ENCODE measurements around the gene RPTOR. TPM values are rescaled to one million over a fixed set of nuclear protein-coding genes. Genes with fewer than 3 reads are reported as not detected.

The RPTOR gene
- polyA plus RNA-seq, 1 of the 3 experiments (the other 2 are of a cell fraction), result 14.9 TPM

DNA sequence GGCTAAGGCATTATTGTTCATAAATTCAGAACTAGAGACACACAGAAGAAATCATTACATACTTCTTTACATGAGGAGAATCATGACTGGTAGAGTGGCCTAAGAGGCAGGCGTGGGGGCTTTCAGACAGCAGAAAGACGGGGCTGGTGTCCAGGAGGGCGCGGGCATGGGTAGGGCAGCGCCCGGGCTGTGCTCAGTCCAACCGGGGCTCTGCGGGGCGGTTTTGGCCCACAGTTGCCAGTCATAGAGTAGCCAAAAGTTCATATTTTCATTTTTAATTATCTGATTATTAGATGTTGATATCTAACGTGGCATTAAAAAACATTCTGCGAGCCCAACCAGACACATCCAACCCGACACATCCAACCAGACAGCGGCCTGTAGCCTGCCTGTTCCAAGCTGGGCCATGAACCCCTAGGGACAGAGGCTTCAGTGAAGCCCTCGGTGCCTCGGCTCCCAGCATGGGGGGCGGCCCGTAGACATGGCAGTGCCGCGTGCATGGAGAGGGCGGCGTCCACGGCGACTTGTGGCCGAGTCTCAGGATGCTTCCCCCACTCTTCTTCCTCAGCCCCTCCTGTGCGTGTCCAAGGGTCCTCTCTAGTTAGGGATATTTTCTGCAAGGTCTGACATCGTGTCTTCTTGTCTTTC, 284.7 kb downstream of the RPTOR start:
- Histone ChIP-seq H3K9me3 (no peaks in the 10 kb centered on the region), H4K20me1 (ENCODE audit: insufficient read depth) (no peaks in the 10 kb centered on the region), H2AFZ (ENCODE audit: low read depth) (no peak overlapping the region), H3K27ac (ENCODE audit: low read depth in 2 of 2, low read length in 1 of 2) (no peak overlapping the region), H3K4me2 (no peak overlapping the region), H3K36me3 (replicated peaks in 1 of 2; ENCODE audit: control insufficient read depth in 1 of 2, insufficient read depth in 2 of 2, low read length in 1 of 2) (peaks cover 4 to 14% of the 10 kb centered on the region in 2 experiments), H3K9me2 (no peaks in the 10 kb centered on the region), H3K27me3 (ENCODE audit: insufficient read depth) (no peaks in the 10 kb centered on the region), H3F3A (replicated peaks; ENCODE audit: insufficient read depth) (peaks cover 21% of the 10 kb centered on the region), H3K9ac (no peak overlapping the region), H3K4me3 (ENCODE audit: low read depth in 2 of 2, low read length in 1 of 2) (no peak overlapping the region), H3K79me2 (ENCODE audit: insufficient read depth) (no peaks in the 10 kb centered on the region), H3K4me1 (ENCODE audit: control insufficient read depth in 1 of 2, insufficient read depth in 2 of 2, low read depth in 1 of 2, low read length in 1 of 2) (peaks cover 34 to 43% of the 10 kb centered on the region in 2 experiments)
- 94% methylated on average over 26 of the region's 26 CpGs for WGBS (ENCODE audit: low lambda C conversion rate)
- DNase-seq, result no peak
- TF ChIP-seq RFX5 (IDR thresholded peaks at IDR 0.05; ENCODE audit: low read length), result no peak
- TF ChIP-seq, protein P1, sequence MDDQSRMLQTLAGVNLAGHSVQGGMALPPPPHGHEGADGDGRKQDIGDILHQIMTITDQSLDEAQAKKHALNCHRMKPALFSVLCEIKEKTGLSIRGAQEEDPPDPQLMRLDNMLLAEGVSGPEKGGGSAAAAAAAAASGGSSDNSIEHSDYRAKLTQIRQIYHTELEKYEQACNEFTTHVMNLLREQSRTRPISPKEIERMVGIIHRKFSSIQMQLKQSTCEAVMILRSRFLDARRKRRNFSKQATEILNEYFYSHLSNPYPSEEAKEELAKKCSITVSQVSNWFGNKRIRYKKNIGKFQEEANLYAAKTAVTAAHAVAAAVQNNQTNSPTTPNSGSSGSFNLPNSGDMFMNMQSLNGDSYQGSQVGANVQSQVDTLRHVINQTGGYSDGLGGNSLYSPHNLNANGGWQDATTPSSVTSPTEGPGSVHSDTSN (IDR thresholded peaks at IDR 0.05), result no peak
- TF ChIP-seq RCOR1 (IDR thresholded peaks at IDR 0.05; ENCODE audit: low read length), result no peak
- TF ChIP-seq TCF12 (IDR thresholded peaks at IDR 0.05), result no peak
- no peak for TF ChIP-seq YY1 (IDR thresholded peaks at IDR 0.05; ENCODE audit: low read depth)
- no peak for TF ChIP-seq MEF2A (IDR thresholded peaks at IDR 0.05; ENCODE audit: borderline replicate concordance, low read depth)
- no peak for TF ChIP-seq NFIC (IDR thresholded peaks at IDR 0.05; ENCODE audit: borderline replicate concordance)
- TF ChIP-seq MXI1 (IDR thresholded peaks at IDR 0.05; ENCODE audit: low read depth, low read length), result no peak
- no peak for TF ChIP-seq TAF1 (IDR thresholded peaks at IDR 0.05; ENCODE audit: borderline replicate concordance, low read depth, low read length)
- TF ChIP-seq, protein P2, sequence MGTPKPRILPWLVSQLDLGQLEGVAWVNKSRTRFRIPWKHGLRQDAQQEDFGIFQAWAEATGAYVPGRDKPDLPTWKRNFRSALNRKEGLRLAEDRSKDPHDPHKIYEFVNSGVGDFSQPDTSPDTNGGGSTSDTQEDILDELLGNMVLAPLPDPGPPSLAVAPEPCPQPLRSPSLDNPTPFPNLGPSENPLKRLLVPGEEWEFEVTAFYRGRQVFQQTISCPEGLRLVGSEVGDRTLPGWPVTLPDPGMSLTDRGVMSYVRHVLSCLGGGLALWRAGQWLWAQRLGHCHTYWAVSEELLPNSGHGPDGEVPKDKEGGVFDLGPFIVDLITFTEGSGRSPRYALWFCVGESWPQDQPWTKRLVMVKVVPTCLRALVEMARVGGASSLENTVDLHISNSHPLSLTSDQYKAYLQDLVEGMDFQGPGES (IDR thresholded peaks at IDR 0.05; ENCODE audit: low read depth, low read length), result no peak
- TF ChIP-seq GATA2 (CRISPR knock-in tag; IDR thresholded peaks at IDR 0.05), result no peak
- ChIA-PET POLR2A (no interaction called here), CTCF (no interaction called here)

DNA sequence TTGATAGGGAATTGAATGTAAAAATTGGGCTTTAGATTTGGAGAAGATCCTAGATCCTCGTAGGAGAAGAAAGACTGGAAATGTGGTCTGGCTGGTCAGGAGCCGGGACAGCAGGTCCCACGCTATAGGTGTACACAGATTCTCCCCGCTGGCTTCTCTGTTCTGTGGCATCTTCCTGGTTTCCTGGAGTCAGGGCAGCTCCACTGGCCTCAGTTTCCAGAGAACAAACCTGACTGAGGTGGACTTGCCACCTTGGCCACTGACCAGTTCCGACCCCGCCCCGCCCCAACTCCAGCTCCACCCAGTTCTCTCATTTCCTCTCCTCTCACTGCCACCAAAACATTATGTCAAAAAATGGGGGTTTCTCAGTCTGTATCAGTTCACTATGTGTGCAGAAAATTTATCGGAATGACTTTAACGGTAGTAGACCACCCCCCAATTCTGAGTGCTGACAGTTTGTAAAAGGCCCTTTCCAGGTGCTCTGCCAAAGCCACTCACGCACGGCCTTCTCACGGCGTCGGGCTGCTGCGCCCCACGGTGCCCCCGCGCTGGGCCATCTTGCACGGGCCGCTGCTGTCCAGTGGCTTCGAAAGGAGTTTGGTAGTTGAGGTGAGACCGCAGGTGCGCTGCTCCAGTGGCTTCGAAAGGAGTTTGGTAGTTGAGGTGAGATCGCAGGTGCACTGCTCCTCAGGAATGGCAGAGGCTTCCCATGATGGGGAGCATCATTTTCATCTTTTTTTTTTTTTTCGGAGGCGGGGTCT, 285.6 kb downstream of the RPTOR start:
- Histone ChIP-seq H3K27me3 (ENCODE audit: insufficient read depth) (no peaks in the 10 kb centered on the region), H3K79me2 (ENCODE audit: insufficient read depth) (no peaks in the 10 kb centered on the region), H3F3A (replicated peaks; ENCODE audit: insufficient read depth) (peaks cover 21% of the 10 kb centered on the region), H3K9me2 (no peaks in the 10 kb centered on the region), H2AFZ (ENCODE audit: low read depth) (no peak overlapping the region), H3K4me1 (ENCODE audit: control insufficient read depth in 1 of 2, insufficient read depth in 2 of 2, low read depth in 1 of 2, low read length in 1 of 2) (peaks cover 35 to 52% of the 10 kb centered on the region in 2 experiments), H3K27ac (ENCODE audit: low read depth in 2 of 2, low read length in 1 of 2) (no peak overlapping the region), H3K4me2 (no peak overlapping the region), H3K4me3 (ENCODE audit: low read depth in 2 of 2, low read length in 1 of 2) (no peak overlapping the region), H3K9ac (no peak overlapping the region), H3K9me3 (no peaks in the 10 kb centered on the region), H3K36me3 (replicated peaks in 1 of 2; ENCODE audit: control insufficient read depth in 1 of 2, insufficient read depth in 2 of 2, low read length in 1 of 2) (peaks cover 4 to 7% of the 10 kb centered on the region in 2 experiments), H4K20me1 (ENCODE audit: insufficient read depth) (no peaks in the 10 kb centered on the region)
- TF ChIP-seq MEF2A (IDR thresholded peaks at IDR 0.05; ENCODE audit: borderline replicate concordance, low read depth), result no peak
- TF ChIP-seq, protein P3, sequence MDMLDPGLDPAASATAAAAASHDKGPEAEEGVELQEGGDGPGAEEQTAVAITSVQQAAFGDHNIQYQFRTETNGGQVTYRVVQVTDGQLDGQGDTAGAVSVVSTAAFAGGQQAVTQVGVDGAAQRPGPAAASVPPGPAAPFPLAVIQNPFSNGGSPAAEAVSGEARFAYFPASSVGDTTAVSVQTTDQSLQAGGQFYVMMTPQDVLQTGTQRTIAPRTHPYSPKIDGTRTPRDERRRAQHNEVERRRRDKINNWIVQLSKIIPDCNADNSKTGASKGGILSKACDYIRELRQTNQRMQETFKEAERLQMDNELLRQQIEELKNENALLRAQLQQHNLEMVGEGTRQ (IDR thresholded peaks at IDR 0.05; ENCODE audit: borderline replicate concordance, low read depth, low read length), result no peak
- TF ChIP-seq GABPA (IDR thresholded peaks at IDR 0.05; ENCODE audit: low read depth), result no peak
- no peak for TF ChIP-seq FOXJ3 (CRISPR knock-in tag; IDR thresholded peaks at IDR 0.05)
- TF ChIP-seq YY1 (IDR thresholded peaks at IDR 0.05; ENCODE audit: low read depth), result no peak
- TF ChIP-seq RXRA (IDR thresholded peaks at IDR 0.05; ENCODE audit: borderline replicate concordance, low read depth), result no peak
- TF ChIP-seq FOXM1 (IDR thresholded peaks at IDR 0.05; ENCODE audit: low read depth), result no peak
- no peak for TF ChIP-seq FOSL2 (IDR thresholded peaks at IDR 0.05; ENCODE audit: borderline replicate concordance, low read depth)
- TF ChIP-seq RAD21 (IDR thresholded peaks at IDR 0.05; ENCODE audit: low read length), result no peak
- TF ChIP-seq POLR2AphosphoS5 (IDR thresholded peaks at IDR 0.05; ENCODE audit: low read depth, low read length), result no peak
- no peak for TF ChIP-seq NFIC (IDR thresholded peaks at IDR 0.05; ENCODE audit: borderline replicate concordance)
- no peak for TF ChIP-seq EP300 (IDR thresholded peaks at IDR 0.05; ENCODE audit: borderline replicate concordance in 1 of 2, low read depth in 1 of 2, low read length in 1 of 2)
- TF ChIP-seq, protein P2 (IDR thresholded peaks at IDR 0.05; ENCODE audit: low read depth, low read length), result no peak
- TF ChIP-seq TEAD4 (IDR thresholded peaks at IDR 0.05; ENCODE audit: borderline replicate concordance, insufficient read depth), result no peak
- no peak for TF ChIP-seq RFX5 (IDR thresholded peaks at IDR 0.05; ENCODE audit: low read length)
- no peak for TF ChIP-seq NRF1 (IDR thresholded peaks at IDR 0.05; ENCODE audit: low read depth, low read length)
- no peak for TF ChIP-seq ELF1 (IDR thresholded peaks at IDR 0.05)
- TF ChIP-seq TAF1 (IDR thresholded peaks at IDR 0.05; ENCODE audit: borderline replicate concordance, low read depth, low read length), result no peak
- no peak for DNase-seq
- WGBS (ENCODE audit: low lambda C conversion rate), result 97% methylated on average over 27 of the region's 27 CpGs
- ChIA-PET POLR2A (no interaction called here), CTCF (no interaction called here)
